HG03521 (cell line): ENCODE results near the gene RBM19.

Experiments
- ATAC-seq: cut with Tn5 transposase; IDR thresholded peaks from one replicate; pipeline ENCODE4 v1.9.1; 2021; ENCODE audit warnings: mild to moderate bottlenecking, moderate library complexity; ENCODE audit not compliant: unreplicated experiment

The RBM19 gene

GRCh38 chr12:113783811-113784210, 182.3 kb downstream of the RBM19 start:
- no peak for ATAC-seq

GRCh38 chr12:113782873-113783272, 183.3 kb downstream of the RBM19 start:
- ATAC-seq: no peak

- no peak for ATAC-seq
These were observed 184.5 kb downstream of the RBM19 start for GRCh38 chr12:113781415-113782198.

GRCh38 chr12:113779774-113780173, 186.4 kb downstream of the RBM19 start:
- no peak for ATAC-seq

DNA sequence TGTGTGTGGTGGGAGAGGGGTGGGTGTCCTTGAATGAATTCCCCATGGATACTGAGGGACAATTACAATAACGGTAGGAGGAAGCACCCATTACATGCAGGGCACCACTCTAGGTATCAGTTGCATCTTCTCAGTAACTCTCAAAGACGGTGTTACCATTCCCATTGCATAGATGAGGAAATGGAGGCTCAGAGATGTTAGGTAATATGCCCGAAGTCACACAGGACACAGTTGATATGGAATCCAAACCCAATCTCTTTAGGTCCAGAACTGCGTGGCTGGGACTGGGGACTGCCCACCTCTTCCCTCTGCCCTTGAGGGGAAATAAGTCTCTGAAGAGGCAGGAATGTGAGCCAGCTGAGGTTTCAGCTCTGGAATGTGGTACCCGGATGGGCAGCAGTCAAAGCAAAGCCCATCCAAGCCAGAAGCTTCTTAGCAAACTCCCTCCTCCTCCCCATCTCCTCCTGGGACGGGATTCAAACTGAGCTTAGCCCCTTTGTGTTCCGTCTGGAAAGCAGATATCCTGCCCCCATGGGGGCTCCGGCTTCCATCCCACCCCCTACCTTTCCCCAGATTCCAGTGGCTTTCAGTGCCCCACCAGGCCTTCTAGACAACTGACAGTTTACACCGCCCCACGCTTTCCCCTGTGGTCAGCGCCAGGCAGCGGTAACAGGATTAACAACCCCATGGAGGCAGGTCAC, 187.5 kb downstream of the RBM19 start:
- ATAC-seq: no peak

GRCh38 chr12:113777751-113778150, 188.4 kb downstream of the RBM19 start:
- no peak for ATAC-seq

DNA sequence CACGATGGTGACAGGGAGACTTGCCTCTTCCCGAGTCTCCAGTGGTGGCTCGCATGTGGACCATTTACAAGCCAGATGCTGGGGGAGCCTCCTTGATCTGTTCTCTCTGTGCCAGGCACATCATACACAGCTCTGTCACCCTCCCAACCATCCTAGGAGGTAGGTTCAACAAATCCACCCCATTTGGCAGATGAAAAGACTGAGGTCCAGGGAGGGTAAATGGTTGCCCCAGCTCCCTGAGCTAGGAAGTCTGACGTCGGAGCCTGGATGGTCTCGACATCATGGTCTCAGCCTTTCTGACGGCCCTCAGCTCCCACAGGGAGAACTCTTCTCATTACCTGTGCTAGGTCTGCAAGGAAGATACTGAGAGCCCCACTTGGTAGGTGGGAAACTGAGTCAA, 189.6 kb downstream of the RBM19 start:
- no peak for ATAC-seq

DNA sequence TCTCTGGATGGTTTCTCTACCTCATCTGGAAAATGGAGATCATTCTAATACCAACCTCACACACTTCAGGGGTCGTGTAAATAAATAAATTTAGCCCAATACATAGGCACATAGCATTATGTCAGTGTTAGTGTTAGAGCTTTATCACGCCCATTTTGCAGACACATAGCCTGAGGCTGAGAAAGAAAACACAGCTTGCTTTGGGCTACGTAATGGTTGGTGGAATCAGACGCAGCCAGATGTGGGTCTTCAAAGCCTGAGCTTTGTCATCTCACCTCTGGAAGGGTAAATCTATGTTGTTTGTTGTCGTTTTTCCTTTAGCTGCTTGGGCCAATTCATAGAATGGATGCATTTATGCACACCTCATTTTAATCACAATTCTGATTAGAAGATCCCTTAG, 191.6 kb downstream of the RBM19 start:
- no peak for ATAC-seq

DNA sequence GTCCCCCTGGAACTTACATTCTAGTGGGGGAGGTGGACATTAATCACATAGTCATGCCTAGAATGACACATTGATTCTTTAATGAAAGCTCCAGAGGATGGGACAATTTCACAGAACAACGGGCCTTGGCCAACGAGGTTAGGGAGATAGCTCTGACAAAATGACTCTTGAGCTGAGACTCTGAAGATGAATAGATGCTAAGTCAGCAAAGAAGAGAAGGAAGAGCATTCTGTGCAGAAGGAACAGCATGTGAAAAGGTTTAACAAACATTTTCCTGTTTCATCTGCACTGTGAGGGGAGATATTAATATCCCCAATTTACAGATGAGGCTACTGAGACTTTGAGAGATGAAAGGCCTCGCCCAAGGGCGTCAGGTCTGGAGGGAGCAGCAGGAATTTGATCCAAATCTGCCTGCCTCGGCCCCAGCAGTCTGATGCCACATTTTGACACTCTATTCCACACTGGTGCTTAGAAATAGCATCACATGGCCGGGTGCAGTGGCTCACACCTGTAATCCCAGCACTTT, 193.6 kb downstream of the RBM19 start:
- ATAC-seq: no peak

DNA sequence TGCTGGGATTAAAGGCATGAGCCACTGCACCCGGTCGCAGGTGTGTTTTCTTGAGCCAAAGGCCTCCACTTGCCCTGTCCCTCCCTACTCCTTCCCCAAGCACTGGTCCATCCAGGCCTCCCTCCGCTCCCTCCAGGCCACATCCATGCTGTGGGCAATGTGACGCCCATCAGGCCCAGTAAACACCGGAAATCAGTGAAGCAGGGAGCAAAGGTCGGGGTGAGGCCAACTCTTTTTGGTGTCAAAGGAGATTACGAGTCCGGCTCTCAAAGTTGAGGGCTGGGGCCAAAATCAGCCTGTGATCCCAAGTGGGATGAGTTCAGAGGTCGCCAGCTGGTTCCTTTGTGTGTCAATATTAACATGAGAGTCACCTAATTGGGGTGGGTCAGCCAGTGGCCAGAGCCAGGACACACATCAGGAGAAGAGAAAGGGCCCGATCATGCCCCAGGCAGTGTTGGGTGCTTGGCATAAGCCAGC, 195.7 kb downstream of the RBM19 start:
- ATAC-seq: no peak

GRCh38 chr12:113769305-113769704, 196.8 kb downstream of the RBM19 start:
- no peak for ATAC-seq

GRCh38 chr12:113768850-113769249, 197.3 kb downstream of the RBM19 start:
- ATAC-seq: no peak

DNA sequence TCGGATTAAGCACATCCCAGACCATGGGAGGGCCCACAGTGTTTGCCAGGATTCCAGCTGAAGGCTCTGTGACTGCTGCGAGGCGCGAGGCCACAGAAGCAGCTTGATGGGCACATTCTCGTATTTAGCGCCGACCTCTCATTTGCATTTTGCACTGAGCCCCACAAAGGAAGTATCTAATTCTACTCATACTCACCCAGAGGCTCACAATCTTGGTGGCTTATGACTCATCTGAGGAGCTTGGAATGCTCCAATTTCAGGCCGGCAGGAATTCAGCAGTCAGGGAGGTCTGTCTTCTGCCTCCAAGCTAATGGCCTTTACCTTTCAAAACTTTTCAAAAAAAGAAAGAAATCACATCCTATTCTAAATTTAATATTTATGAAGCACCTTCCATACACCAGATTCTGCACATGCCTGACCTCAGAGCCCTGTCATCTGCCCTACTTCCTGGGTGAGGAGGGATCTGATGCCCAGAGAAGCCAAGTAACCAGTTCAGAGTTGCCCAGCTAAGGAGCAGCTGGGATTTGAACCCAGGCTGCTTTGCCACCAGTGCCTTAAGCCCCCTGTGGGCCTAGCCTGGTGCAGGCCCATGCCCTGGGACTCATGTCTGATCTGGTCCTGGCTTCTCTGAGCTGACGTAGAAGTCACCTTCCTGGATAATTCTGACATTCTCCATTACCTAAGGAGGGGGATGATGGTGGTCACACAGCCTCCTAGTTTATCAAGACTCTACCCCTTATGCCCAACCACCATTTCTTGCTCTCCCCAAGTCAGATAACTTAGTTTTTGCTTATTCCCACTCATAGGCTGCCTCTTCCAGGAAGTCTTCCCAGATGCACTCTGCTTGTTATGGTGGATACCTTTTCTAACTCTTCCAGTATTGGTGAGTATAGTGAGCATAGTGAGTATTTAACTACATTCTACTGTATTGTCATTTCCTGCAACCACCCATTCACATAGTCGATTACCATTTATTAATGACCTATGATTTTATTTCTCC, 198.9 kb downstream of the RBM19 start:
- ATAC-seq: no peak
